BLaER1 (cell line): ENCODE results near the gene UPF1.

ENCODE experiments used
- H3K27ac ChIP-seq: shearing (Covaris generic); formaldehyde crosslinking; 2 replicates; pipeline ENCODE4 v1.8.1; 2022
- H3K27me3 ChIP-seq: shearing (Covaris generic); formaldehyde crosslinking; 2 replicates; pipeline ENCODE4 v1.8.1; 2022
- H3K36me3 ChIP-seq: shearing (Covaris generic); formaldehyde crosslinking; 2 replicates; pipeline ENCODE4 v1.8.1; 2022
- H3K4me1 ChIP-seq: shearing (Covaris generic); formaldehyde crosslinking; 2 replicates; pipeline ENCODE4 v1.8.1; 2022
- H3K4me2 ChIP-seq: shearing (Covaris generic); formaldehyde crosslinking; 2 replicates; pipeline ENCODE4 v1.8.1; 2022
- H3K4me3 ChIP-seq: shearing (Covaris generic); formaldehyde crosslinking; 2 replicates; pipeline ENCODE4 v1.8.1; 2022
- H3K9ac ChIP-seq: shearing (Covaris generic); formaldehyde crosslinking; 2 replicates; pipeline ENCODE4 v1.8.1; 2022
- H3K9me3 ChIP-seq: shearing (Covaris generic); formaldehyde crosslinking; 2 replicates; pipeline ENCODE4 v1.8.1; 2022
- H4K20me1 ChIP-seq: shearing (Covaris generic); formaldehyde crosslinking; 2 replicates; pipeline ENCODE4 v1.8.1; 2022
- Cebpa-rat ChIP-seq: shearing (Covaris generic); IDR thresholded peaks from 2 replicates; pipeline ENCODE4 v1.8.1; 2022

Gene UPF1

DNA sequence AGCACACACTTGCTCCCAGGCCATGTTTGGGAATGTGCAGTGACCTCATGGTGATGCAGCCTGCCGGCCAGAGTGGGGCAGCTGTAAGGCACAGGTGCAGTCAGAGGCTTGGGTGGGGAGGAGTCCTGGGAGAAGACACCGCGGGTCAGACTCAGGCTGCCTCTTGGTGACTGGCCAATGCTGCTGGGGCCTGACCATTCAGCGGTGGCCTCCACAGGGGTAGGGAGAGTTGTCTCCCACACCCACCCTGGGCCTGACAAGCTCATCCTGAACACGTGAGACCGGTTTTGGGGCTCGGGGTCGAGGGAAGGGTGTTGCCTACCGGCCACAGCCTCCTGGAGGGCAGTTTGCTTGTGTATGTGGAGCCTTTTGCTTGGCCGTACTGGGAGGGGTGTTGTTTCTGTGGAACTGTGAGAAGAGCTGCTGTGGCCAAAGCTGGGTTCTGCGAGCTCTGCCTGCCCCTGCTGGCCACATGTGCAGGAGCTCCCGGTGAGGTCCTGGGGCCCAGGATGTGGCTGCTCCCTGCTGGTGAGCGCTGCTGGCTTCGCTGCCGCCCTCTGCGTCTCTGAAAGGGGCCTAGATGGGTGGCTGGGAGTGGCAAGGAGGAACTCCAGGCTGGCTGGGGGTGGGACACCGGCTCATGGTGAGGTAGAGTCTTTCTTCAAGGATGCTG lies 22.1 kb downstream of the UPF1 start:
- H3K27ac ChIP-seq: no peak overlapping the region

GRCh38 chr19:18854982-18855381 lies 23.2 kb downstream of the UPF1 start:
- peaks cover 98% of the 10 kb centered on the region for H4K20me1 ChIP-seq
- H3K4me2 ChIP-seq: no peak overlapping the region
- H3K9ac ChIP-seq: no peak overlapping the region
- H3K27ac ChIP-seq: no peak overlapping the region
- no peaks in the 10 kb centered on the region for H3K9me3 ChIP-seq
- TF ChIP-seq Cebpa-rat: no peak
- peaks cover 27% of the 10 kb centered on the region for H3K4me1 ChIP-seq
- no peak overlapping the region for H3K4me3 ChIP-seq
- peaks cover 99% of the 10 kb centered on the region for H3K36me3 ChIP-seq
- H3K27me3 ChIP-seq: no peaks in the 10 kb centered on the region

More for the DNA sequence above, 22.1 kb downstream of the UPF1 start:
- Histone ChIP-seq H3K27me3 (no peaks in the 10 kb centered on the region), H3K4me2 (no peak overlapping the region), H3K9ac (no peak overlapping the region), H3K36me3 (peaks cover 99% of the 10 kb centered on the region), H3K9me3 (no peaks in the 10 kb centered on the region), H4K20me1 (peaks cover 98% of the 10 kb centered on the region), H3K4me1 (peaks cover 27% of the 10 kb centered on the region), H3K4me3 (no peak overlapping the region)
- no peak for TF ChIP-seq Cebpa-rat

DNA sequence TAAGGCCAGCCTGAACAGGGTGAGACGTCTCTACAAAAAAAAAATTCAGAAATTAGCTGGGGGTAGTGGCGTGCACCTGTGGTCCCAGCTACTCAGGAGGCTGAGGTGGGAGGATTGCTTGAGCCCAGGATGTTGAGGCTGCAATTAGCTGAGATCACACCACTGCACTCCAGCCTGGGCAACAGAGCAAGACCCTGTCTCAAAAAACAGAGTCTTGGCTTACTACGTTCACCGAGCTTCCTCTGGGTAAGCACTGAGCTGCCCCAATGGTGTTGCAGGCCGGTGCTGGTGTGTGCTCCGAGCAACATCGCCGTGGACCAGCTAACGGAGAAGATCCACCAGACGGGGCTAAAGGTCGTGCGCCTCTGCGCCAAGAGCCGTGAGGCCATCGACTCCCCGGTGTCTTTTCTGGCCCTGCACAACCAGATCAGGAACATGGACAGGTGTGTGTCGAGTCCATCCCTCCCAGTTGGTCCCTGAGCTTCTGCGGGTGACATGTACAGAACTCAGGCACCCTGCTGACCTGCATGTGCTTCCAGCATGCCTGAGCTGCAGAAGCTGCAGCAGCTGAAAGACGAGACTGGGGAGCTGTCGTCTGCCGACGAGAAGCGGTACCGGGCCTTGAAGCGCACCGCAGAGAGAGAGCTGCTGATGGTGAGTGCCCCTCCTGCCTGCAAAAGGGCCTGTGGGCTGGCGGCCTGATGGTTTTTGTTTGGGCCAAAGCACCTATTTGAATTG lies 24.1 kb downstream of the UPF1 start:
- Histone ChIP-seq H3K27ac (no peak overlapping the region), H3K27me3 (no peaks in the 10 kb centered on the region), H3K4me3 (no peak overlapping the region), H3K4me1 (peaks cover 28% of the 10 kb centered on the region), H3K9ac (no peak overlapping the region), H3K4me2 (no peak overlapping the region), H3K9me3 (no peaks in the 10 kb centered on the region), H3K36me3 (peaks cover 99% of the 10 kb centered on the region), H4K20me1 (peaks cover 98% of the 10 kb centered on the region)
- TF ChIP-seq Cebpa-rat: no peak

GRCh38 chr19:18856385-18857126 lies 24.8 kb downstream of the UPF1 start:
- no peaks in the 10 kb centered on the region for H3K27me3 ChIP-seq
- TF ChIP-seq Cebpa-rat: no peak
- no peak overlapping the region for H3K4me2 ChIP-seq
- H3K9ac ChIP-seq: no peak overlapping the region
- H3K9me3 ChIP-seq: no peaks in the 10 kb centered on the region
- H3K4me1 ChIP-seq: peaks cover 35% of the 10 kb centered on the region
- peaks cover 95% of the 10 kb centered on the region for H4K20me1 ChIP-seq
- peaks cover 99% of the 10 kb centered on the region for H3K36me3 ChIP-seq
- no peak overlapping the region for H3K27ac ChIP-seq
- H3K4me3 ChIP-seq: no peak overlapping the region

- Histone ChIP-seq H3K36me3 (peaks cover 99% of the 10 kb centered on the region), H3K4me3 (no peak overlapping the region), H3K27me3 (no peaks in the 10 kb centered on the region), H3K4me2 (no peak overlapping the region), H3K4me1 (peaks cover 39% of the 10 kb centered on the region), H3K9me3 (no peaks in the 10 kb centered on the region), H4K20me1 (peaks cover 89% of the 10 kb centered on the region), H3K27ac (no peak overlapping the region), H3K9ac (no peak overlapping the region)
- TF ChIP-seq Cebpa-rat: no peak
Observed at GRCh38 chr19:18857223-18857622, 25.5 kb downstream of the UPF1 start.

DNA sequence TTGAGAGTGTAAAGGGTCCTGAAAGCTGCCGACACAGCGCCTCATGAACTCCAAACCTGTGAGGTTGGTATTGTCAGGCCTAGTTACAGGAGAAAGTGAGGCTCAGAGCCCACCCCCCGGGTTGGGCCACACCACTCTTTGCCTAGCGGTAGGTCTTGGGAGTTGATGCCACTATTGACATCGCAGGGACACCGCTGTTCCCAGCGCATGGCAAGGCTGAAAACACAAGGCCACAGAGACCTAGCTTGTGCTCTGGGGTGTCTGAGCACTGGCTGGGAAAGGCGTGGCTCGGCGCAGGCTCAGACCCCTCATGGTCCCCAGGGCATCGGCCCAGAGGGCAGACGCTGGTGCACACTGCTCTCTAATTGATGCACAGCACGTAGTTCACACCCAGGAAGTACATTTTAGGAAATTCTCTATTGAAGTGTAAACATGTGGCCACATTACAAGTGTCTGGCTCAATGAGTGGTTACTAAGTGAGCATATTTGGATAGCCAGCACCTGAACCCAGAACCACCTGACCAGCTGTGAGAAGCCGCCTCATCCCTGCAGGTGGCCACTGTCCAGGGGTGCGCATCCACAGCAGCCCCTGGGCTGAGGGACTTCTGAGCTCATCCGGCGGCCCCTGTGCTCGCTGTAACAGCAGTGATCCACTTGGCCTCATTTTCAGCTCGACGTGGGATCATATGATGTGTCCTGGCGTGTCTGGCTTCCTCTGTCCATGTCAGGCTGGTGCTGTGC lies 27.3 kb downstream of the UPF1 start:
- no peaks in the 10 kb centered on the region for H3K9me3 ChIP-seq
- peaks cover 46% of the 10 kb centered on the region for H3K4me1 ChIP-seq

DNA sequence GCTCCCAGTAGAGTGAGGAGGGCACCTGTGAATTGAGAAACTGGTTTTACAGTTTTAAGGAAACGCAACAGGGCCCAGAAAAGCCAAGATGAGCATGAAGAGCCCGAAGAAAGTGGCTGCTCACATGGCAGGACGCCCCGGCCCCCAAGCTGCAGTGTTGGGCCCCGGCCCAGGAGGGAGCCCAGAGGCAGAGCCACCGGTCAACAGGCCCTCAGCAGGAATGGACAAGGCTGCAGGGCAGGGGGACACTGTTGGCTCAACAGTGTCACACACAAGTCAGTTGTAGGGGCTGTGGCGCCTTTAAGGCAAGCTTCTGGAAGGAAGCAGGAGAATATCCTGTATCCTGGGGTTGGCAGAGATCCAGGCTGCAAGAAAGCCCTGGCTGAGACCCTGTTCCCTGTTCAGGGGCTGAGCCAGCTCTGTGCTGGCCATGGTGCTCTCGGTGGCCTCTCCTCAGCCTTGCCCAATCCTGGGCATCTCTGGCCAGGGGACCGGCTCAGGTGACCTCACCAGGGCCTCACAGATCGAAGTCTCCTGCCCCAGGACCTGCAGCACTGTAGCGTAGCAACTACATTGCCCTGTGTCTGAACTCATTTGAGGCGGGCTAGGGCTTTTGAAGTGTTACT lies 28.0 kb downstream of the UPF1 start:
- no peak for TF ChIP-seq Cebpa-rat
- H3K4me2 ChIP-seq: peak overlapping the region; percentile 74
- H3K4me1 ChIP-seq: peaks cover 46% of the 10 kb centered on the region
- H3K4me3 ChIP-seq: no peak overlapping the region
- peaks cover 84% of the 10 kb centered on the region for H4K20me1 ChIP-seq
- peaks cover 100% of the 10 kb centered on the region for H3K36me3 ChIP-seq
- H3K9me3 ChIP-seq: no peaks in the 10 kb centered on the region
- H3K9ac ChIP-seq: peak overlapping the region; percentile 61
- peak overlapping the region; percentile 75 for H3K27ac ChIP-seq
- H3K27me3 ChIP-seq: no peaks in the 10 kb centered on the region

More for the DNA sequence above, 27.3 kb downstream of the UPF1 start:
- no peaks in the 10 kb centered on the region for H3K27me3 ChIP-seq
- no peak overlapping the region for H3K4me3 ChIP-seq
- TF ChIP-seq Cebpa-rat: no peak
- peak overlapping the region; percentile 74 for H3K4me2 ChIP-seq
- H4K20me1 ChIP-seq: peaks cover 87% of the 10 kb centered on the region
- peaks cover 100% of the 10 kb centered on the region for H3K36me3 ChIP-seq
- peak overlapping the region; percentile 61 for H3K9ac ChIP-seq
- H3K27ac ChIP-seq: peak overlapping the region; percentile 75

DNA sequence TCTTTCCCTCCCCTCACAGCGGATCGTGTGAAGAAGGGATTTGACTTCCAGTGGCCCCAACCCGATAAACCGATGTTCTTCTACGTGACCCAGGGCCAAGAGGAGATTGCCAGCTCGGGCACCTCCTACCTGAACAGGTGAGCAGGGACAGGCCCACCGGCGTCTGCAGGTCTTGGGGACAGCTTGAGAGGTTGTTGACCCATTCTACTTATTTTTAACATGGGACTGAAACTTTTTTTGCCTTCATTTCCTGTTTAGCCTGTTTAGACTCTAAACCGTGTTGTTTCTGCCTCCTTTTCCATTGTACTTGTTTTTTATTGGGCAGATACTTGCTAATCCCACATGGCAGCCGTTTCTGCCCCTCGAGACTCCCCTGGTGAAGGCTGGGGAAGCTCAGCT lies 28.5 kb downstream of the UPF1 start:
- peaks cover 46% of the 10 kb centered on the region for H3K4me1 ChIP-seq
- no peaks in the 10 kb centered on the region for H3K27me3 ChIP-seq
- no peaks in the 10 kb centered on the region for H3K9me3 ChIP-seq
- peak overlapping the region; percentile 61; the same call in 1 of the 2 replicates for H3K9ac ChIP-seq
- peak overlapping the region; percentile 74 for H3K4me2 ChIP-seq
- peaks cover 100% of the 10 kb centered on the region for H3K36me3 ChIP-seq
- no peak for TF ChIP-seq Cebpa-rat
- H3K4me3 ChIP-seq: no peak overlapping the region
- peaks cover 80% of the 10 kb centered on the region for H4K20me1 ChIP-seq
- H3K27ac ChIP-seq: peak overlapping the region; percentile 75

- no peaks in the 10 kb centered on the region for H3K9me3 ChIP-seq
- H3K4me3 ChIP-seq: no peak overlapping the region
- H3K27ac ChIP-seq: peak overlapping the region; percentile 75; the same call in 1 of the 2 replicates
- H3K9ac ChIP-seq: 0 out of 2 replicates have a peak overlapping the region, but pooled peaks have one; percentile 19
- H3K4me1 ChIP-seq: peaks cover 46% of the 10 kb centered on the region
- no peaks in the 10 kb centered on the region for H3K27me3 ChIP-seq
- peak overlapping the region; percentile 74 for H3K4me2 ChIP-seq
- H3K36me3 ChIP-seq: peaks cover 100% of the 10 kb centered on the region
- H4K20me1 ChIP-seq: peaks cover 80% of the 10 kb centered on the region
- no peak for TF ChIP-seq Cebpa-rat
Observed at GRCh38 chr19:18860725-18861124, 29.0 kb downstream of the UPF1 start.
